Stimulated activated naive B cell treated with anti-CD40 and anti-IgM and Interleukin-4, amounts not matched to agents 10 μg/mL and 1 μg/mL and 100 μg/mL, for 72 hours (primary cell): ENCODE data around the gene ACOT4.
"Not testable (repeated sequence)": the region's sequence is repeated elsewhere in the genome, so short reads cannot be mapped to it uniquely, and the experiment has no call there.

ENCODE experiments used
- ATAC-seq, 2 donors: fragments of 150-1000 bp; cut with Tn5 transposase; replicated peaks; 2 replicates each; pipeline ENCODE4 v1.10.0; 2021; ENCODE audit warnings: moderate library complexity in 1 of 2
- DNase-seq: peaks from one replicate; pipeline ENCODE4 v3.0.0; 2021
- H3K27ac Mint-ChIP-seq: one replicate; pipeline ENCODE4 v1.8.0; 2022; ENCODE audit warnings: mild to moderate bottlenecking, mixed read lengths
- H3K27me3 Mint-ChIP-seq, 2 donors: one replicate each; pipeline ENCODE4 v1.8.0; 2022; ENCODE audit warnings: mixed read lengths in 2 of 2
- H3K36me3 Mint-ChIP-seq, 2 donors: one replicate each; pipeline ENCODE4 v1.8.0; 2022; ENCODE audit warnings: mixed read lengths in 2 of 2, mild to moderate bottlenecking in 1 of 2
- H3K4me1 Mint-ChIP-seq, 2 donors: one replicate each; pipeline ENCODE4 v1.8.0; 2022; ENCODE audit warnings: mixed read lengths in 2 of 2, mild to moderate bottlenecking in 1 of 2
- H3K4me3 Mint-ChIP-seq, 2 donors: one replicate each; pipeline ENCODE4 v1.8.0; 2022; ENCODE audit warnings: mild to moderate bottlenecking in 2 of 2, mixed read lengths in 2 of 2, moderate library complexity in 1 of 2
- H3K9me3 Mint-ChIP-seq, 2 donors: one replicate each; pipeline ENCODE4 v1.8.0; 2022; ENCODE audit warnings: mixed read lengths in 2 of 2, mild to moderate bottlenecking in 1 of 2

The ACOT4 gene

DNA sequence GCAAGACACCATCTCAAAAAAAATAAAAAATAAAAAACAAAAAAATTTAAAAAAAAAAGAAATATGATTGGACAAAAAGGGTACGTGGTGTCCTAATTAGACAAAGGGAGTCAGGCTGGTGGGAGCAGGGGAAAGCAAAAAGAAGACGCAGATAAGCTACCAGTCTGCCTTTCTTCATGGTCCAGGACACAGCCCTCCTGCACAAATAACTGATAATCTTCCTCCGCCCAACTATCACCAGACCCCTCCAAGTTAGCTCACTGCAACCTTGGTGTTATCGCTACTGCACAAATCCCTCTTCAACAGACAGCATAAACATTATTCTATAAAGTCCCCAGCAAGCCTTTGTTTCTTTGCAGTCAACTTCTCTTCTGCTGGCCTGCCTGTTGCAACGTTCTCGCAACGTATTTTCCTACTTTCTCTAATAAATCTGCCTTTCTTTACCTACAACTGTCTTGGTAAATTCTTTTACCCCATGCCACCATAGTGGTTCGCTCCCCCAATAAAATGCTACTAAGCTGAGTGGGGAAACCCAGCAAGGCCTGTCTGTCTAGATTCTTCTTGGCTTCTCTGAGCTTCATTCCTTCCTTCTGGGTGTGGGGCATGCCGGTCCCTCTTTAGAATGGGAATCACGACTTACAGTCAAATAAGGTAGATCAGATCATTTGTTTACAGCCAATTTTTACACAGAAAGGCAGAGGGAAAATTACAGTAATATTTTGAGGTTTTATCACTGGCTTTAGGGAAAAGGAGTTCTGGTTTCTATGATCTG lies 38.5 kb downstream of the ACOT4 start:
- no peak for DNase-seq
- Mint-ChIP-seq H3K27ac (no peak overlapping the region), H3K4me1 (peaks cover 3 to 16% of the 10 kb centered on the region in 2 donors), H3K9me3 (no peaks in the 10 kb centered on the region), H3K4me3 (no peak overlapping the region), H3K27me3 (peaks cover 7 to 12% of the 10 kb centered on the region in 2 donors), H3K36me3 (no peaks in the 10 kb centered on the region)
- no peak for ATAC-seq

DNA sequence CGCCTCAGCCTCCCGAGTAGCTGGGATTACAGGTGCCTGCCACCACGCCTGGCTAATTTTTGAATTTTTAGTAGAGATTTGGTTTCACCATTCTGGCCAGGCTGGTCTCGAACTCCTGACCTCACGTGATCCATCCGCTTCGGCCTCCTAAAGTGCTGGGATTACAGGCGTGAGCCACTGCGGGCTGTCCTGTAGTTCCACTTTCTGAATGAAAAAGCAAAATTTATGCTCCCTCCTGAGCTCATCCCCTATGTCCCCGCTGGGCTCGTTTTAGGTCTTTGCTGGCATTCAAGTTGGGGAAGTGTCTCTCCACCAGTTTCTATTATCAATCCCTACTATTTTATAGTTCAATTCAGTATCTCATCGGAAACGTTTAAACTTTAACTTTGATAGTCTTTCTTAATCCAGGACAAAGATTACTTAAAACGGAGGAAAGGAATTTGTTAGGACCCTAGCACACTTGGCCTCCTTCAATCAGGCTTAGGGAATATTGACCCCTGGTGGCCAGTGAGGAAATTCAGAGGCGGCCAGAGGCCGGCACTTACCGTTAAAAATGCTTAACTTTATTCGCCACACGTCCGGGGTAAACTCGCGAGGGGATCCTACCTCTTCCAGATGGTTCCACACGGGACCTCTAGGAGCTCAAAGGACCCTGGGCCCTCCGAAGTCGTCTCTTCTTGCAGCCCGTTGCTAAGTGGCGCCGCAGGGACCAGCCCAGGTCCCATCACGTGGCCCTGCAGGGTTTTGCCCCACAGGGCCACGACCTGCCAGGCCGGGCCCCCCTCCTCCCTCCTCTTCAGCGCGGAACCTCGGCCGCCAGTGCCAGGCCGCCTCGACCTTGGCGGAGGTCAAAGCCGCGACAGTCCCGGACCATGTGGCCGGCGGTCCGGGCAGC lies 41.7 kb downstream of the ACOT4 start:
- peaks cover 12% of the 10 kb centered on the region in 2 donors for H3K27me3 Mint-ChIP-seq
- no peaks in the 10 kb centered on the region for H3K9me3 Mint-ChIP-seq
- DNase-seq: peak; percentile 39
- no peaks in the 10 kb centered on the region for H3K36me3 Mint-ChIP-seq
- ATAC-seq: peak; percentile 87 to 88
- H3K4me1 Mint-ChIP-seq: peaks cover 3 to 16% of the 10 kb centered on the region in 2 donors
- H3K4me3 Mint-ChIP-seq: peak overlapping the region; percentile 81 to 90
- H3K27ac Mint-ChIP-seq: peak overlapping the region; percentile 84

DNA sequence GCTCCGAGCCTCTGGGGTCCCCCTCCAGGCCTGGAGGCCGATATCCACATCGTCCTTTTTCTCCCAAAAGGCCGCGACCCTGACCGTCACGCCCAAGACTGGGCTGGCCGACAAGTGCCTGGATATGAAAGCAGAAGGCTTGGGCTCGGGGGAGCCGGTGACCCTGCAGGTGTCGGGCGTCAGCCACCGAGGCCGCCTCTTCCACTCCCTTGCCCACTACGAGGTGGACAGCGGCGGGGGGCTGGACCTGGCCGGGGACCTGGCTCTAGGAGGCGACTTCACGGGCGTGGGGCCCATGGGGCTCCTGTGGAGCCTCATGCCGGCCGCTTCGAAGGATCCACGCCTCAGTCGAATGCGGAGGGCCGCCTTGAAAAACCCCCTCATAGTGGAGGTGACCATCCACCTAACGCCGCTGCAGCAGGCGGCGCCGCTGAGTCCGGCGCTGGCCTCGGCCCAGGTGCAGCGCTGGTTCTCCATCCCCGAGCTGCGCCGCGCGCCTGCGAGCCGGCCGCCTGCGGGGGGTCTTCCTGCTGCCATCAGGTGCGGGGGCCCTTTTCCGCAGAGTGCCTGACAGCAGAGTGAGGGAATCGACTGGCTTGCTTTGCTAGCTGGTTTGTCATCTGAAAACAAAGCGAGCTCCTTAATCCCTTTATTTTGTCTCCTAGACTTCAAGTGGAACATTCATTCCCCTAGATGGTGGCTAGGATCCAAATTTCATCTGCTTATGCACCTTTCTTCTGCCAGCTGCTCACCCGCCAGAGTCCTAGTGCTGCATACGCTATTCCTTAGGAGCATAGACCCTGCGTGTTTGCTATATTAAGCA lies 42.5 kb downstream of the ACOT4 start:
- Mint-ChIP-seq H3K36me3 (no peaks in the 10 kb centered on the region), H3K4me3 (peak overlapping the region; percentile 81 to 90), H3K27ac (peak overlapping the region; percentile 84), H3K9me3 (no peaks in the 10 kb centered on the region), H3K27me3 (peaks cover 11 to 12% of the 10 kb centered on the region in 2 donors), H3K4me1 (peaks cover 3 to 16% of the 10 kb centered on the region in 2 donors)
- DNase-seq (peak; percentile 6), ATAC-seq (peak; percentile 28 to 44)

DNA sequence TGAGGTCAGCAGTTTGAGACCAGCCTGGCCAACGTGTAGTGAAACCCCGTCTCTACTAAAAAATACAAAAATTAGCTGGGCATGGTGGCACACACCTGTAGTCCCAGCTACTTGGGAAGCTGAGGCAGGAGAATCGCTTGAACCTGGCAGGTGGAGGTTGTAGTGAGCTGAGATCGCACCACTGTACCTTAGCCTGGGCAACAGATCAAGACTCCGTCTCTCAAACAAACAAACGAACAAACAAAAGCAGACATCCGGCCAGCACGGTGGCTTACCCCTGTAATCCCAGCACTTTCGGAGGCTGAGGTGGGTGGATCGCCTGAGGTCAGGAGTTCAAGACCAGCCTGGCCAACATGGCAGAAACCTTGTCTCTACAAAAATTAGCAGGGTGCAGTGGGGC lies 44.7 kb downstream of the ACOT4 start:
- not testable (repeated sequence) for ATAC-seq, DNase-seq, H3K4me3 Mint-ChIP-seq, H3K27ac Mint-ChIP-seq, H3K27me3 Mint-ChIP-seq, H3K9me3 Mint-ChIP-seq, H3K36me3 Mint-ChIP-seq
- H3K4me1 Mint-ChIP-seq: peaks cover 3 to 16% of the 10 kb centered on the region in 2 donors

DNA sequence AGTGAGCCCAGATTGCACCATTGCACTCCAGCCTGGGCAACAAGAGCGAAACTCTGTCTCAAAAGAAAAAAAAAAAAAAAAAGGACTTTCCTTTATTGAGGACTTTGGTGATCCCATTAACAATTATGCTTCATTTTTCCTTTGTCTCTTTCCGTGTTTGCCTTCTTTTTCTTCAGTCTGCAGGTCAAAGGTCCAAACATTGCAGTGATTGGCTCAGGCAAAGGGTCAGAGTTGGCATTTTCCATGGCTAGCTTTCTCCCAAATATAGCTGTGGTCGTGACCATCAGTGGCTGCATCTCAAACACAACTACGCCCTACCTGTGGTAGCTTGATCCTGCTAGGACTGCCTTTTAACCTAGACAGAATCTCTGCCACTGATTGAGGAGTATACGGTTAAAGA lies 46.2 kb downstream of the ACOT4 start:
- no peak overlapping the region for H3K27ac Mint-ChIP-seq
- ATAC-seq: no peak
- H3K4me3 Mint-ChIP-seq: no peak overlapping the region
- H3K27me3 Mint-ChIP-seq: peaks cover 0 to 5% of the 10 kb centered on the region in 2 donors
- no peak for DNase-seq
- H3K9me3 Mint-ChIP-seq: no peaks in the 10 kb centered on the region
- peaks cover 3 to 16% of the 10 kb centered on the region in 2 donors for H3K4me1 Mint-ChIP-seq
- H3K36me3 Mint-ChIP-seq: no peaks in the 10 kb centered on the region

DNA sequence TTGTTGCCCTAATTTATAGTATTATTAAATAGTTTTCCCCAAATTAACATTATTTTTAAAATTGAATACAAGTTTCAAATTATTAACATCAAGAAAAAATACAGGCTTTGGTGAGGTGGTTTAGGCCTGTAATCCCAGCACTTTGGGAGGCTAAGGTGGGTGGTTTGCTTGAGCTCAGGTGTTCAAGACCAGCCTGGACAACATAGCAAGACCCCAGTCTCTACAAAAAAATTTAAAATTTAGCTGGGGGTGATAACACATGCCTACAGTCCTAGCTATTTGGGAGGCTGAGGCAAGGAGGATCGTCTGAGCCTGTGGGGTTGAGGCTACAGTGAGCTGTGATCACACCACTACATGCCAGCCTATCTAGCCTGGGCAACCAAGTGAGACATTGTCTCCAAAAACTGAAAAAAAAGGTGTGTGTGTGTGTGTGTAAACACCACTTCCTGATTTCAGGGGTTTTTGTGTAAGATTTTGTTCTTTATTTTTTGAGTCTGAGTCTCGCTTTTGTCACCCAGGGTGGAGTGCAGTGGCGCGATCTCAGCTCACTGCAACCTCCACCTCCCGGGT lies 49.2 kb downstream of the ACOT4 start:
- Mint-ChIP-seq H3K4me1 (peaks cover 12 to 21% of the 10 kb centered on the region in 2 donors), H3K36me3 (peaks cover 0 to 2% of the 10 kb centered on the region in 2 donors), H3K4me3 (no peak overlapping the region), H3K27me3 (peaks cover 0 to 5% of the 10 kb centered on the region in 2 donors), H3K9me3 (no peaks in the 10 kb centered on the region), H3K27ac (no peak overlapping the region)
- ATAC-seq (no peak), DNase-seq (no peak)

DNA sequence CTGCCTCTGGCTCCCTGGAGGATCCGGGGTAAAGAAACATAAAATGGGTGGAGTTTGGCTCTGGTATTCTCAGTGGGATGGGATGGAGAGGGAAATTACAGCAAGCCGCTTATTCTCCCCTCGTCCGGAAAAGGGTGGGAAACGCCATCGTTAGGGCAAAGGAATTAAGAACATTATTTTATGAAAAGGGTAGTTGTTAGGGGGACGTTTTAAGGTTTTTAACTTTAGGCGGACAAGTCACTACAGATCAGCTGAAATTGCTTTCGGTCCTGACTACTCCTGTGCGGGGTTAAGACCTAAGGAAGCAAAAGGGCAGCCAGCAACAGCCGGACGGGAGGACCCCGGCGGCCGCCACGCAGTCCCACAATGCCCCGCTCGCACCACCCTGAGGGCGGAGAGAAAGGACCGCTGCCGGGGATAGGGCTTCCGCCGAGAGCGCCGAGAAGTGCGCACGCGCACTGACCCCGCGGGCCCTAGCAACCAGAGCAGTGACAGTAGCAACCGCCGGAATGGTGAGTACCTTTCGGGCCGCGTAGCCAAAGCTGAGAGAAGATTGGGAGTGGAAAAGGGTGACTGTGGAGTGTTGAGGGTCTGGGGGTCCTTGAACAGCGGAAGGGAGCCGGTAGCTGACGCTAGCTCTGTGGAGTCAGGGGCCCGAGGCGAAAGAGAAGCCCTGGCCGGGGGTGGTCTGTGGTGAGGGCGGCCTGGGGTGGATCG lies 53.0 kb downstream of the ACOT4 start, which contains the start of gene DNAL1:
Gene DNAL1, plus strand, starts transcription at position 456 of the 717 bp plus-strand sequence. Its CDS starts 54 bp downstream, at position 510.
- peaks cover 13 to 22% of the 10 kb centered on the region in 2 donors for H3K4me1 Mint-ChIP-seq
- H3K27ac Mint-ChIP-seq: peak within 1 kb of the TSS; percentile 93
- peak; percentile 99 to 100 for ATAC-seq
- H3K9me3 Mint-ChIP-seq: no peaks in the 10 kb centered on the region
- H3K36me3 Mint-ChIP-seq: peaks cover 0 to 2% of the 10 kb centered on the region in 2 donors
- H3K4me3 Mint-ChIP-seq: peak within 1 kb of the TSS; percentile 93 to 96
- H3K27me3 Mint-ChIP-seq: no peaks in the 10 kb centered on the region
- DNase-seq: peak; percentile 92

DNA sequence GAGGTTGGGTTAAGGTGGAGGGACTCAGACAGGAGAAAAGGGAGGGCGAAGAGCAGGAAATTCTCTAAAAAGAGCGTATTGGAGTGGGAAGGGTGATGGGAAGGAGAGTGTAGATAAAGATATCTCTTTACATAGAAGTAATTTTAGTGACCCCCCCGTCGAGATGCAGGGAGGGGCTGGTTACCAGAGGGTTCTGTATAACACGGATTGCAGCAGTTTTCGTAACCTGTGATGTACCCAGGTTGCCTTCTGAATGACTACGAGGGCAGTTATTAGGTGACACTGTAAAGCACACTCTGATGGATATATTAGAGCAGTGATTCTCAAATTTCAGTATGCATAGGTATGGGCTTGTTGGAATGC lies 53.6 kb downstream of the ACOT4 start:
- no peak for ATAC-seq
- H3K27me3 Mint-ChIP-seq: no peaks in the 10 kb centered on the region
- H3K36me3 Mint-ChIP-seq: peaks cover 0 to 2% of the 10 kb centered on the region in 2 donors
- DNase-seq: no peak
- peaks cover 13 to 22% of the 10 kb centered on the region in 2 donors for H3K4me1 Mint-ChIP-seq
- no peaks in the 10 kb centered on the region for H3K9me3 Mint-ChIP-seq
- H3K4me3 Mint-ChIP-seq: peak overlapping the region; percentile 93 to 96
- H3K27ac Mint-ChIP-seq: peak overlapping the region; percentile 93
